ENCODE measurements around the gene GUCY2D.
"Not testable (repeated sequence)": the region's sequence is repeated elsewhere in the genome, so short reads cannot be mapped to it uniquely, and the experiment has no call there.

Gene GUCY2D

DNA sequence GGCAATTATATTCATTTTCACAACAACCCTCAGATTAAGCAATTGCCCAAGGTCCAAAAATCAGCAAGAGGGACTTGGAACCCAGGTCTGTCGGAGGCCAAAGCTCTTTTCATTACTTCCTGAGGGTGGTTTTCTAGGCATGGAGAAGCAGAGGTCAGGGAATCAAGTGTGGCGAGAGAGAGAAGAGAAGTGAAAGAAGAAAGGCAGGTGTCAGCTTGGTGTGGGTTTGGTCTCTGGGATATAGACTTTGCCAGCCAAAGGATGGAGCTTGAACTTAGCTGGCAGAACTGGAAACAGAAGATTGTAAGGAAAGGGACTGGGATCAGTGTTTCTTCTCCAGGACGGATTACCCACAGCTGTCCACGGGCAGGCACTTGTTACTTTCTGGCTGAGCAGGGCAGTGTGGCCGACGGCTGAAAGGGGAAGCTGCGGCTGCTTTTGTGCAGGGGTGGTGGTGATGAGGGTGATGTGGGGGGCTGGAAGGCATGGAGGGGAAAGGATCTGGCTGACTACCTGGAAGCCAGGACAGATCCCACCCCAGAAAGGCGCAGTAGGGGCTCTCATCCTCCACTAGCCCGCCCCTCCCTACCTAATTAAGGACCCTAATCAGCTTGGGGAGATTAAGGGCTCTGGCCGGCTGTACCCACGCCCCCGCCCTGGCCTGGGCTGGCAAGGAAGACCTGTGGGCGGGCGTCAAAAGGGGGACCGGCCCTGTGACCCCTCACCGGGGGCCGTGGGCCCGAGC, at the start of gene GUCY2D:
Gene GUCY2D (plus strand): TSS at position 640 of the 745 bp plus-strand sequence. CDS start 433 bp downstream, outside the sequence.
- peak; percentile 6 for DNase-seq (ENCODE audit: low spot score)

- not testable (repeated sequence) for DNase-seq (ENCODE audit: low spot score)
These were observed 49.1 kb upstream of the GUCY2D start for GRCh38 chr17:7953266-7953665.

GRCh38 chr17:7955414-7956227, 46.8 kb upstream of the GUCY2D start:
- no peak for DNase-seq (ENCODE audit: low spot score)

DNA sequence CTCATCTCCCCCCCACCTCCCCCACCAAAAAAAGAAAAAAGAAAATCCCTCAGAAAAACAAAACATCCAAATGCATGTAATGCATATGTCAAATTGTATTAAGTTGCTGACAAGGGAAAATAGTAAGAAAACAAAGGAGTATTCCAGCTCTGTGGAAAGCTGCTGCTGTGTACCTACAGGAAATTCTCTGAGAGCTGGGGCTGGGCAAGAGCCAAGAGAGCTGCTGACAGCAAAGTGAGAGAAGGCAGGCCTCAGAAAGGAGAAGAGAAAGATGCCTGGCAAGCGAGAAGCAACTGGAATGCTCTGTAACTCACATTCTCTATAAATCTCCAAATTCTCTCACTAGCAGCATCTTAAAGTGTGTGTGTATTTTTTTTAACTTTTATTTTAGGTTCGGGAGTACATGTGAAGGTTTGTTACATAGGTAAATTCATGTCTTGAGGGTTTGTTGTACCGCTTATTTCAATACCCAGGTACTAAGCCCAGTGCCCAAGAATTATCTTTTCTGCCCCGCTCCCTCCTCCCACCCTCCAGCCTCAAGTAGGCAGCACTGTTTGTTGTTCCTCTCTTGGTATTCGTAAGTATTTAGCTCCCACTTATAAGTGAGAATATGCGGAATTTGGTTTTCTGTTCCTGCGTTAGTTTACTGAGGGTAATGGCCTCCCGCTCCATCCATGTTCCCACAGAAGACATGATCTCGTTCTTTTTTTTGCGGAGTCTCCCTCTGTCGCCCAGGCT, 46.0 kb upstream of the GUCY2D start:
- no peak for DNase-seq (ENCODE audit: low spot score)

DNA sequence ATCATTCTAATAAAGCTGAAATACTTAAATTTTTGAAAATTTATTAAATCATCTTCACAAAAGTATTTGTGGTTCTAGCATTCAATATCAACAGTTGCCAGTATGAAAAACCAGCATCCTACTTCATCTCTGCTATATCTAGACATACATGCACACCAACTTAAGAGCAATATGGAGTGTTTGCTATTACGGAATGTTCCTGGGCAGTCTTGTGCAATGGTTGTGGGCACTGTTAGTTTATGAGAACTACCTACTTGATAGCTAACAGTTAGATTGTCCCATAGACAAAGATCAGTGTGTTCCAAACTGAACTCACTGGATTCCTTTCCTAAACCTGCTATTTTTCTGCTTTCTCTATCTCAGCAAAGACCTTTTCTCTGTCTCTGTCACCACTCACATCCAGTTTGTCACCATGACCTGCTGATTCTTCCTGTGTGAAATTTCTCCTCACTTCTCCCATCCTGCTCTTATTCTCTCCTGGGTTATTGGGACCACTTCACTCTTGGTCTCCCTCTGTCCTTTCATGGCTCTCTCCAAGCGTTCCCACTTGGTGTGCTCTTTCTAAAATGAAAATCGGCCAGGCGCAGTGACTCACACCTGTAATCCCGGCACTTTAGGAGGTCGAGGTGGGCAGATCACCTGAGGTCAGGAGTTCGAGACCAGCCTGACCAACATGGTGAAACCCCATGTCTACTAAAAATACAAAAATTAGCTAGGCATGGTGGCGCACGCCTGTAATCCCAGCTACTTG, 42.7 kb upstream of the GUCY2D start:
- DNase-seq (ENCODE audit: low spot score): no peak

DNA sequence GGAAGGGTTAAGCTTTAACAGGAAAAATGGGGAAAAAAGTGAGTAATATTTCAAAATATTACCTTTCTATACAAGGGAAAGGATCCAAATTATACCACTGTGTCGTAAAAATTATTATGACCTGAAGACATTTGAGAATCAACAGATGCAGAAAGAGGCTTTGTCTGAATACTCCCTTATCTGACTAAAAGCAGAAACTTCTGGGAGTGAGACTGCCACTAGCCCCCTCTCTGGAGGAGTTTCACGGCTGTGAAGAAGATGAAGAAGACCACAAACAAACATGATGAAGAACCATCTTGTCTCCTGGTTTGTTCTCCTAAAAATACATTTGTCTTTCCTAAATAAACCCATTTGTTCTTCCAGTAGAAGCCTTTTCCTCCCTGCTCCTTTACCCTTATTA, 41.0 kb upstream of the GUCY2D start:
- no peak for DNase-seq (ENCODE audit: low spot score)

DNA sequence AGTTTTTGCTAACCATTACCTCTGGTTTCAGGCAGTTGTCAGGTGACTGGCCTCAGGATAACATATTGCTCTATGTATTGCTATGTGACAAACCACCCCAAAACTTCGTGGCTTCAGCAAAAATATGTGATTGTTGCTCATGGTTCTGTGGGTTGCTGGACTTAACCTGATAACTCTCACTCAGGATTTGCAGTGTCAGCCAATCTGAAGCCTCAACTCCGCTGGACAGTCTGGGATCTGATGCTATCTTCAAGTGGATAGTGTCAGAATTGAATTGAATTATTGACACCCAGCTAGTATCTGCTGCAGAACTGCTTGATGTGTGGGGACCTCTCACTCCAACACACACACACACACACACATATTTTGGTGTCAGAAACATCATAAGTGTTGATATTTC, 34.7 kb upstream of the GUCY2D start:
- DNase-seq (ENCODE audit: low spot score): no peak

DNA sequence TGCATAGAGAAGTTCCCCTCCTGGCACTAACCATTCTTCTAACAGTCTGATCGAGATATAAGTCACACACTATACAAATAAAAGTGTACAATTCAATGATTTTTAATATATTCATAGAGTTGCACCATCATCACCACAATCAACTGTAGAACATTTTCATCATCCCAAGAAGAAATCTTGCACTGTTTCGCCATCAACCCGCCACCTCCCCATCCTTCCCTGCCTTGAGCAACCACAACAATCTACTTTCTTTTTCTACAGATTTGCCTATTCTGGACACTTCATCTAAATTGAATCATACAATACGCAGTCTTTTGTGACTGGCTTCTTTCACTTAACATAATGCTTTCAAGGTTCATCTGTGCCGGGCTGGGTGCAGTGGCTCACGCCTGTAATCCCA, 33.0 kb upstream of the GUCY2D start:
- no peak for DNase-seq (ENCODE audit: low spot score)

DNA sequence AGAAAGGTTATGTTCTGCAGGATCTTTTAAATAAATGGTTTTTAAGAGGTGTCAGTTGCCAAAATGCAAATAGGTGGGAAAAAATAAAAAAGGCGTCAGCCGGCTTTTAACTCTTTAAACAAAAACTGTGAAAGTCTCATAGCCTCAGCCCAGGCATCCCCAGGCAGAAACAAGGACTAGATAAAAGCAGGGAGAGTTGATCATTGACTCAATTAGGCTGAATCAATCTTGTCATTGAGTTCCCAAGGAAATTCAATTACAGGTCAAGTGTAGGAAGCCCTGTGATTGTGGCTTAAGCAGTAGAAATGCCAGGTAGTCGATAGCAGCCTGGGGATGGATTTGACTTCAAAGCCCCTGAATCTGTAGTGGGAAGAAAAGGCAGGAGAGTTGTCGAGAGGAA, 30.8 kb upstream of the GUCY2D start:
- DNase-seq (ENCODE audit: low spot score): no peak

GRCh38 chr17:7972131-7972785, 30.2 kb upstream of the GUCY2D start:
- no peak for DNase-seq (ENCODE audit: low spot score)

- DNase-seq (ENCODE audit: low spot score): no peak
These were observed 27.7 kb upstream of the GUCY2D start for GRCh38 chr17:7974638-7975131.

- no peak for DNase-seq (ENCODE audit: low spot score)
These were observed 25.4 kb upstream of the GUCY2D start for GRCh38 chr17:7977039-7977438.

DNA sequence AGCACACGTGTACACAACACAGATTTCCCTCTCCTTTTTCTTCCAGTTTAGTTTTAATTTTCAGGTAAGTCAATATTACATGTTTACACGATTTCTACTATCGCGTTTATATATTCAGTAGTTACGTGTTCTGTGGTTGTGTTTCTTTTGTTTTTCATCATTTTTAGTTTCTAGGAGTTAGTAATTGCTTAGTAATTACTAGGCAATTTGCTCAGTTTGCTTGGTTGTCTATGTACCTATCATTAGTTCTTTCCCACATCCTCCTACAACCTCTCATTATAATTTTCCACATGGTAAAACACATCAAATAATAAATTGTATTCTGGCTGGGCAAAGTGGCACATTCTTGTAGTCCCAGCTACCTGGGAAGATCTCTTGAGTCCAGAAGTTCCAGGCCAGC, 24.6 kb upstream of the GUCY2D start:
- no peak for DNase-seq (ENCODE audit: low spot score)

GRCh38 chr17:7982173-7982572, 20.2 kb upstream of the GUCY2D start:
- DNase-seq (ENCODE audit: low spot score): no peak

- no peak for DNase-seq (ENCODE audit: low spot score)
These were observed 19.7 kb upstream of the GUCY2D start for GRCh38 chr17:7982666-7983065.

DNA sequence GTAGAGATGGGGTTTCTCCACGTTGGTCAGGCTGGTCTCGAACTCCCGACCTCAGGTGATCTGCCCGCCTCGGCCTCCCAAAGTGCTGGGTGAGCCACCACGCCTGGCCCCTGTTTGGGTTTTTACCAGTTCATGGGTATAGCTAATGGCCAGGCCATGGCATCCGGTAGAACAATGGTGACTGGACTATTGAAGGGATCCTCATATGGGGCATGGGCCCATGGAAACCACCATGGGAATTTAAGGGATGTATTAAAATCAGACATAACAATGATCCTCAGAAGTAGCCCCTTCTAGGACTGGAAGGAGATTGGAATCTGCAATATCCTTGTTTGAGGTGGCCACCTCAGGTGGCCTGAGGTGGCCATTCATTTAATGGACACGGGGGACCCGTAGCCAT, 17.5 kb upstream of the GUCY2D start:
- DNase-seq (ENCODE audit: low spot score): no peak

- DNase-seq (ENCODE audit: low spot score): no peak
These were observed 15.1 kb upstream of the GUCY2D start for GRCh38 chr17:7987112-7987893.

- peak; percentile 85 for DNase-seq (ENCODE audit: low spot score)
These were observed 13.7 kb upstream of the GUCY2D start for GRCh38 chr17:7988750-7989178.

DNA sequence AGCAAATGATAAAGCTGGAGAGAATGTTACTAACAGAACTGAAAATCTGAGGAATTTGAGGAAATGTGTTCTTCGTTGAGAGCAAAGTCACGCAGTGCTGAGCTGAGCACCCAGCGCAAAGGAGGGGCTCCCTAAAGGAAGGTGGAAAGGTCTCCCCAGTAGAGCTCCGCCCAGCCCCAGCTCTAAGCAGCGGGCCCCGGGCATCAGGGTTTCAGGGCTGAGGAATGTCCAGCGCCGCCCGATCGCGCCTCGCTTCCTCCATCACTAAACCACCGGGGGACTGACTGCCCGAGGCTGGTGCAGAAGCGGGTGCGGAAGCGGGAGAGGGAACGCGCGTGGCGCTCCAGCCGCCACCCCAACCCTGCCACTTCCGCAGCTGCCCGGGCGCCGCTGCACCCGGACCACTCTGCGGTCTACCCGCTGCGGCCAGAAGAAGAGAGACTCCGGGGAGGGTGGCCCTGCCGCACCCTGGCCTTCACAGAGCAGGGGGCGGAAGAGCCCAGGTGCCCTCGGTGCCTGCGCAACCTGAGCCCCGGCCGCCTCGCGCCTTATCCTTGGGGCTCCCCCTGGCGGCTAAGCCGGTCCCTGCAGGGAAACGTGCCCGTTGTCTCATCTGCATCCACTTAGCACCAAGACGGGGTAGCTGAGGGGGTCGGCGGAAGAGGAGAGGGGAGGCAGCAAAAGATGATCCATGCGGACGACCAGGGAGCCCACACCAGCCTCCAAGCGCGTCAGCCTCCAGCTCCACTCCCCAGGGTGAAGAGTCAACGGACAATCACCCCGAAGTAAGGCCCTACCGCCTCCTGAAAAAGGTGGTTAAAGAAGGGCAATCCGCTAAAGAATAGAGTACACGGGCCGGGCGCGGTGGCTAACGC, 12.4 kb upstream of the GUCY2D start:
- DNase-seq (ENCODE audit: low spot score): peak; percentile 89
